AG04449 (cell line): Measurements from ENCODE around the gene FXYD5.
A peak's percentile ranks its signal among the peaks of the same experiment; 100 is the strongest.

Experiments
- CTCF ChIA-PET: fragments of 350-600 bp; formaldehyde crosslinking; extraction: SDS; loops from one replicate; lab custom pipeline; 2021; ENCODE audit warnings: antibody characterized with exemption; lab: Yijun Ruan, JAX
- POLR2A ChIA-PET: fragments of 400-600, 350-600 bp; formaldehyde crosslinking; extraction: SDS; loops from one replicate; lab custom pipeline; 2020; ENCODE audit warnings: antibody characterized with exemption, inconsistent platforms; lab: Yijun Ruan, JAX
- DNase-seq: peaks from one replicate; pipeline ENCODE4 v3.0.0-alpha.2; 2010; ENCODE audit warnings: low read depth, low spot score
- H3K4me3 ChIP-seq: 2 replicates; pipeline ENCODE4 v1.5.1; 2011; ENCODE audit warnings: low read depth, mild to moderate bottlenecking, control low read depth, low read length
- CTCF ChIP-seq: IDR thresholded peaks from one replicate; pipeline ENCODE4 v1.5.1; 2011; ENCODE audit warnings: mild to moderate bottlenecking, moderate library complexity, low read length, control low read depth, inconsistent platforms; ENCODE audit not compliant: insufficient read depth; ENCODE audit errors: missing control alignments

Gene FXYD5

GRCh38 chr19:35133826-35134225 is 20.7 kb upstream of the FXYD5 start:
- H3K4me3 ChIP-seq = no peak overlapping the region
- DNase-seq = no peak
- TF ChIP-seq CTCF = no peak
- CTCF ChIA-PET = interaction anchor here (1.3 to 10.0 kb wide), 7 partner anchors 9 to 69 kb away, joined by 6 to 245 read pairs (median 48); partner anchors contain the start of genes FXYD3 and FXYD5
- POLR2A ChIA-PET = no interaction called here

- CTCF ChIA-PET = interaction anchor here (0.7 to 10.0 kb wide), 23 partner anchors 10 to 168 kb away, joined by 3 to 245 read pairs (median 7); partner anchors contain the start of genes FXYD3, FXYD5 and HPN
- no peak for DNase-seq
- POLR2A ChIA-PET = no interaction called here
- H3K4me3 ChIP-seq = no peak within 1 kb of the TSS
- no peak for TF ChIP-seq CTCF
Measured at GRCh38 chr19:35134601-35135242, 19.8 kb upstream of the FXYD5 start, which contains the start of gene LGI4. Gene LGI4 (minus strand): TSS chr19:35135059. CDS start chr19:35134680, 379 bp downstream.

- no peak for DNase-seq
- ChIA-PET POLR2A (no interaction called here), CTCF (interaction anchor here (0.8 to 10.0 kb wide), 31 partner anchors 9 to 164 kb away, joined by 3 to 245 read pairs (median 5); partner anchors contain the start of genes FXYD3, FXYD5 and HPN)
- peak; percentile 92 for TF ChIP-seq CTCF
- H3K4me3 ChIP-seq = no peak overlapping the region
Measured at GRCh38 chr19:35135389-35135909, 19.1 kb upstream of the FXYD5 start.

GRCh38 chr19:35136231-35136630 is 18.3 kb upstream of the FXYD5 start:
- TF ChIP-seq CTCF = no peak
- no peak for DNase-seq
- ChIA-PET CTCF (interaction anchor here (0.8 to 10.0 kb wide), 28 partner anchors 8 to 165 kb away, joined by 3 to 245 read pairs (median 6); partner anchors contain the start of genes FXYD3, FXYD5 and HPN), POLR2A (no interaction called here)
- no peak overlapping the region for H3K4me3 ChIP-seq

GRCh38 chr19:35136977-35137702 is 17.4 kb upstream of the FXYD5 start:
- ChIA-PET CTCF (interaction anchor here (0.9 to 10.0 kb wide), 15 partner anchors 10 to 164 kb away, joined by 3 to 245 read pairs (median 22); partner anchors contain the start of genes FXYD3, FXYD5 and HPN), POLR2A (no interaction called here)
- no peak for DNase-seq
- TF ChIP-seq CTCF = no peak
- no peak overlapping the region for H3K4me3 ChIP-seq
